ENCODE results near the gene C10orf62.

DNA sequence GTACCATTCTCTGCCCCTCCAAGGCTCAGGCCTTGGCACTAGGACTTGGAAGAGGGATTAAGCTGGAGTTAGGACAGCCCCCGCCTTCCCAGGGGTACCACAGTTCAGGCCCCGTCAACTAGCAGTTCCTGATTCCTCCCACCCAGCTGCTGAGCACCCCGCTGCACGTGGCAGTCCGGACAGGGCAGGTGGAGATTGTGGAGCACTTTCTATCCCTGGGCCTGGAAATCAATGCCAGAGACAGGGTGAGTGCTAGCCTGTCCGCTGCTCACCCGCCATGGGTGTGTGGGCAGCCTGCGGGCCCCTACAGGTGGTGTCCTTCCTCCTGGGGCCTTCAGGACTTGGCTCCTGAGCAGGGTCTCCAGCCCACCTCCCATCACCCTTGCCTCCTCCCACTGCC lies 7.4 kb upstream of the C10orf62 start:
- no peak for TF ChIP-seq POLR2A (IDR thresholded peaks at IDR 0.05; ENCODE audit: low read depth, low read length)
- TF ChIP-seq TAF1 (IDR thresholded peaks at IDR 0.05; ENCODE audit: borderline replicate concordance, low read depth, low read length): no peak
